K562 (cell line): Measurements from ENCODE around the gene MAP4. TPM values are rescaled to one million over a fixed set of nuclear protein-coding genes. Genes with fewer than 3 reads are reported as not detected.
A peak's percentile ranks its signal among the peaks of the same experiment; 100 is the strongest.

ENCODE experiments used
- ATF7 ChIP-seq: fragments of 450-650 bp; IDR thresholded peaks from 2 replicates; pipeline ENCODE4 v1.7.1; 2014; ENCODE audit warnings: mild to moderate bottlenecking, moderate library complexity
- CAMTA2 ChIP-seq: fragments of 250-450 bp; sonication (Bioruptor Pico); conservative IDR thresholded peaks from 2 replicates; pipeline ENCODE4 v1.5.1; 2022
- ETV5 ChIP-seq: sonication (generic); formaldehyde crosslinking; IDR thresholded peaks from 2 replicates; pipeline ENCODE4 v1.4.0; 2020; ENCODE audit warnings: low read depth, mild to moderate bottlenecking, missing genetic modification reagents
- HMGXB4 ChIP-seq: sonication (generic); formaldehyde crosslinking; IDR thresholded peaks from 2 replicates; pipeline ENCODE4 v1.8.1; 2023; ENCODE audit warnings: mild to moderate bottlenecking, missing genetic modification reagents
- HNRNPUL1 ChIP-seq: fragments of 200-400 bp; formaldehyde crosslinking; IDR thresholded peaks from 2 replicates; pipeline ENCODE4 v1.6.1; 2017; ENCODE audit warnings: low read length
- KAT7 ChIP-seq: sonication (generic); formaldehyde crosslinking; IDR thresholded peaks from 2 replicates; pipeline ENCODE4 v1.8.0; 2022; ENCODE audit warnings: missing genetic modification reagents, mild to moderate bottlenecking, borderline replicate concordance
- MBD1 ChIP-seq: fragments of 250-450 bp; sonication (Bioruptor Pico); IDR thresholded peaks from 2 replicates; pipeline ENCODE4 v1.8.0; 2022; ENCODE audit warnings: inconsistent platforms
- NONO ChIP-seq, 2 experiments: fragments of 200-400 bp in 1 of 2; fragments of 450-650 bp in 1 of 2; formaldehyde crosslinking in 1 of 2; IDR thresholded peaks; 2 replicates each; pipeline ENCODE4 v1.6.1; 2017; ENCODE audit warnings: low read depth in 2 of 2, mild to moderate bottlenecking in 2 of 2, moderate library complexity in 2 of 2, low read length in 1 of 2
- RBM15 ChIP-seq: fragments of 200-400 bp; formaldehyde crosslinking; IDR thresholded peaks from 2 replicates; pipeline ENCODE4 v1.6.1; 2018; ENCODE audit warnings: mild to moderate bottlenecking, low read length, moderate library complexity; ENCODE audit not compliant: insufficient read depth
- RBM22 ChIP-seq: fragments of 200-400 bp; formaldehyde crosslinking; IDR thresholded peaks from 2 replicates; pipeline ENCODE4 v1.6.1; 2018; ENCODE audit warnings: low read length, low read depth; ENCODE audit not compliant: poor library complexity, severe bottlenecking
- SIN3A ChIP-seq, 2 experiments: fragments of 150-350 bp in 1 of 2; IDR thresholded peaks; 2 replicates each; pipeline ENCODE4 v1.6.1; 2011 to 2016; ENCODE audit warnings: borderline replicate concordance in 2 of 2, low read depth in 2 of 2, low read length in 2 of 2, mild to moderate bottlenecking in 2 of 2, moderate library complexity in 2 of 2; ENCODE audit not compliant: control insufficient read depth in 1 of 2
- ZBTB33 ChIP-seq: sonication (generic); formaldehyde crosslinking; IDR thresholded peaks from 2 replicates; pipeline ENCODE4 v1.8.1; 2023; ENCODE audit warnings: mild to moderate bottlenecking, missing genetic modification reagents
- ZFP36 ChIP-seq: fragments of 150-350 bp; IDR thresholded peaks from 2 replicates; pipeline ENCODE4 v1.6.1; 2018; ENCODE audit warnings: low read length, low read depth; ENCODE audit not compliant: partially characterized antibody
- ZNF23 ChIP-seq: fragments of 250-450 bp; sonication (Bioruptor Pico); IDR thresholded peaks from 2 replicates; pipeline ENCODE4 v1.4.0; 2020; ENCODE audit warnings: mild to moderate bottlenecking
- ZNF274 ChIP-seq: IDR thresholded peaks from 2 replicates; pipeline ENCODE4 v1.6.1; 2011; ENCODE audit warnings: low read depth, mild to moderate bottlenecking, low read length, moderate library complexity, borderline replicate concordance
- ZSCAN29 ChIP-seq: fragments of 450-650 bp; IDR thresholded peaks from 2 replicates; pipeline ENCODE4 v1.6.1; 2017
- polyA plus RNA-seq, 8 experiments: library from polyadenylated mRNA; depleted of rRNA in 4 of 8; stranded (reverse) in 5 of 8; unstranded in 3 of 8; fragments of >200 nt; fragmentation: Nextera tagmentation in 2 of 8; fragmentation: Illumina TruSeq in 1 of 8; extraction: Ambion mirVana in 2 of 8; extraction: Trizol in 1 of 8; gene quantifications; 2 replicates each; pipeline versions ENCODE4 v1.2.1 to v1.2.3, GENCODE V29; 2011 to 2014; ENCODE audit warnings: inconsistent platforms in 1 of 8, missing spikeins in 1 of 8
- total RNA-seq, 7 experiments: library from RNA; depleted of rRNA in 6 of 7; stranded (reverse); fragments of >200 nt in 6 of 7; fragmentation: Illumina TruSeq in 2 of 7; extraction: Trizol in 2 of 7; gene quantifications; 2 replicates each; pipeline versions ENCODE4 v1.2.1 to v1.2.3, GENCODE V29; 2011 to 2021; ENCODE audit warnings: low replicate concordance in 1 of 7
- TF ChIP-seq, protein P1 (sequence below): sonication (generic); formaldehyde crosslinking; IDR thresholded peaks from 2 replicates; pipeline ENCODE4 v1.4.0; 2020; ENCODE audit warnings: mild to moderate bottlenecking, missing genetic modification reagents
- TF ChIP-seq, protein P2 (sequence below): fragments of 250-450 bp; sonication (Bioruptor Pico); IDR thresholded peaks from 2 replicates; pipeline ENCODE4 v1.5.0; 2021; ENCODE audit warnings: mild to moderate bottlenecking, borderline replicate concordance

The MAP4 gene
- total and polyA plus RNA-seq, 9 of the 15 experiments (the other 6 are each of a cell fraction or from before 2014, with no cell fraction given), result 13.3 to 141 (median 36.8) TPM

- TF ChIP-seq RBM22, result no peak
- no peak for TF ChIP-seq HNRNPUL1
- TF ChIP-seq MBD1, result no peak
- no peak for TF ChIP-seq ZNF23
- no peak for TF ChIP-seq HMGXB4 (CRISPR knock-in tag)
- TF ChIP-seq ZBTB33 (CRISPR knock-in tag), result no peak
- 0 out of 4 replicates have a peak, but pooled peaks of 1 of the 2 experiments have one; percentile 17 for TF ChIP-seq NONO (IDR thresholded peaks at IDR 0.05; ENCODE audit: low read depth in 2 of 2, low read length in 1 of 2)
- TF ChIP-seq CAMTA2 (CRISPR knock-in tag), result no peak
- TF ChIP-seq ZNF274, result no peak
- TF ChIP-seq SIN3A (IDR thresholded peaks at IDR 0.05; ENCODE audit: borderline replicate concordance in 2 of 2, control insufficient read depth in 1 of 2, low read depth in 2 of 2, low read length in 2 of 2), result no peak
- TF ChIP-seq ZSCAN29, result no peak
- TF ChIP-seq, protein P1, sequence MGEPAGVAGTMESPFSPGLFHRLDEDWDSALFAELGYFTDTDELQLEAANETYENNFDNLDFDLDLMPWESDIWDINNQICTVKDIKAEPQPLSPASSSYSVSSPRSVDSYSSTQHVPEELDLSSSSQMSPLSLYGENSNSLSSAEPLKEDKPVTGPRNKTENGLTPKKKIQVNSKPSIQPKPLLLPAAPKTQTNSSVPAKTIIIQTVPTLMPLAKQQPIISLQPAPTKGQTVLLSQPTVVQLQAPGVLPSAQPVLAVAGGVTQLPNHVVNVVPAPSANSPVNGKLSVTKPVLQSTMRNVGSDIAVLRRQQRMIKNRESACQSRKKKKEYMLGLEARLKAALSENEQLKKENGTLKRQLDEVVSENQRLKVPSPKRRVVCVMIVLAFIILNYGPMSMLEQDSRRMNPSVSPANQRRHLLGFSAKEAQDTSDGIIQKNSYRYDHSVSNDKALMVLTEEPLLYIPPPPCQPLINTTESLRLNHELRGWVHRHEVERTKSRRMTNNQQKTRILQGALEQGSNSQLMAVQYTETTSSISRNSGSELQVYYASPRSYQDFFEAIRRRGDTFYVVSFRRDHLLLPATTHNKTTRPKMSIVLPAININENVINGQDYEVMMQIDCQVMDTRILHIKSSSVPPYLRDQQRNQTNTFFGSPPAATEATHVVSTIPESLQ (CRISPR knock-in tag), result no peak
- TF ChIP-seq, protein P2, sequence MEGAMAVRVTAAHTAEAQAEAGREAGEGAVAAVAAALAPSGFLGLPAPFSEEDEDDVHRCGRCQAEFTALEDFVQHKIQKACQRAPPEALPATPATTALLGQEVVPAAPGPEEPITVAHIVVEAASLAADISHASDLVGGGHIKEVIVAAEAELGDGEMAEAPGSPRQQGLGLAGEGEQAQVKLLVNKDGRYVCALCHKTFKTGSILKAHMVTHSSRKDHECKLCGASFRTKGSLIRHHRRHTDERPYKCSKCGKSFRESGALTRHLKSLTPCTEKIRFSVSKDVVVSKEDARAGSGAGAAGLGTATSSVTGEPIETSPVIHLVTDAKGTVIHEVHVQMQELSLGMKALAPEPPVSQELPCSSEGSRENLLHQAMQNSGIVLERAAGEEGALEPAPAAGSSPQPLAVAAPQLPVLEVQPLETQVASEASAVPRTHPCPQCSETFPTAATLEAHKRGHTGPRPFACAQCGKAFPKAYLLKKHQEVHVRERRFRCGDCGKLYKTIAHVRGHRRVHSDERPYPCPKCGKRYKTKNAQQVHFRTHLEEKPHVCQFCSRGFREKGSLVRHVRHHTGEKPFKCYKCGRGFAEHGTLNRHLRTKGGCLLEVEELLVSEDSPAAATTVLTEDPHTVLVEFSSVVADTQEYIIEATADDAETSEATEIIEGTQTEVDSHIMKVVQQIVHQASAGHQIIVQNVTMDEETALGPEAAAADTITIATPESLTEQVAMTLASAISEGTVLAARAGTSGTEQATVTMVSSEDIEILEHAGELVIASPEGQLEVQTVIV (CRISPR knock-in tag), result no peak
- peak; percentile 24 for TF ChIP-seq KAT7 (CRISPR knock-in tag)
- TF ChIP-seq ETV5 (CRISPR knock-in tag), result no peak
- TF ChIP-seq ZFP36, result no peak
- no peak for TF ChIP-seq RBM15
- no peak for TF ChIP-seq ATF7
Measured at GRCh38 chr3:47803480-47804025, 212.7 kb downstream of the MAP4 start (continued).
